UCSD-AML1 (cell line): ENCODE results near the gene DHH.

ENCODE experiments used
- DNase-seq: peaks from one replicate; lab custom pipeline; 2025; ENCODE audit not compliant: unreplicated experiment; lab: John Stamatoyannopoulos, UW

The DHH gene

DNA sequence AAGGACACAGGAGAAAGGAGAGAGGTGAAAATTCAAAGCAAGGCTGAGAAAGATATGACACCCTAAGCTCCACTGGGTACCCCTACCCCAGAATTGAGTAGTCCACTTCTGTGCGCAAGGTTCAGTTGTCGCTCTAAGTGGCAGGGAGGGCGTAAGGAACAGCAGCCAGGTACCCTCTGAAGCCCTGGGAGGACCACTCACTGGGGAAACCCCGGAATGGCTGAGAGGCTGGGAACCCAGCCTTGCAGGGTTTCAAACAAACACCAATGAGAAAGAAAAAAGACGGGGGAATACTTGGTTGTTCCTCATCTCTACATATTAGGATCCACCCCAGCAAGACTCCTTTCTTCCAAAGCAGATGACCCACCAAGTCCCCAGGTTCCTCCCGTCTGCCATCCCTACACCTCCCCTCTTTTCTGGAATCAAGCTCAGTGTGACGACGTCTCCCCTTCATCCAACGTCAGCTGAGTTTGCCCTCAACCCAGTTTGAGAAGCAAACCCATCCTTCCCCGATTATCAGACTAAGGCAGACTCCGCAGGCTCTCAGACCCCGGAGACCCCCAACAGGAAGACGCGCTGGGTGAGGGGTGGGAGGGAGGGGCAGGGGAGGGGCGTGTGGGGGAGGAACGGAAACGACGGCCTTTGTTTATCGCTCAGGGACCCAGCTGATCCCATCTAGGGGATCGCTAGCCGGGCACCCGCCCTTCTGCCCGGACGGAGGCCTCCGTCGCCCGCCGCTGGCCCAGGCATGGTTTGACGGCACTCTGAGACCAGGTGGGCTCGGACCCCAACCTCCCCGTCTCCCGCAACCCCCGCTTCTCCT, 15.3 kb upstream of the DHH start:
- no peak for DNase-seq

DNA sequence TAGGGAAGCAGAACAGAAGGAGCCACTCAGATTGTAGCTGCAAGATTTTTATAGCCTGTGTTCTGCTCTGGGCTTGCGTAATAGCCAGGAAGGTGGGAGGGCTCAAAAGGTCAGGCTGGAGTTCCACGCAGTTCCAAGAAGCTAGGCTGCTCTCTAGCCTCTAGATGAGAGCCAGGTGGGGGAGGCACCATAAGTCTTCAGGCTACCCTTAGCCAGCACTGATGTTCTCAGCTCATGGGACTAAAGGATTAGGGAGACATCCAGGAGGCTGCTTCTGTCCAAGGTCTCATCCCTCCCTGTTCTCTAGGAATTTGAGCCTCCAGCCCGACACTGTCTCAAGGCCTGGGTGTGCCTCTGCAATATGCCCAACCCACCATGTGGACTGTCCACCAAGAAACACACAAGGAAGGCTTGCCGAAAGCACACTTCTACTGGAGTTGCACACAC, 14.4 kb upstream of the DHH start:
- peak; percentile 53 for DNase-seq

- DNase-seq: no peak
These were observed 11.0 kb upstream of the DHH start for GRCh38 chr12:49105504-49106084.

DNA sequence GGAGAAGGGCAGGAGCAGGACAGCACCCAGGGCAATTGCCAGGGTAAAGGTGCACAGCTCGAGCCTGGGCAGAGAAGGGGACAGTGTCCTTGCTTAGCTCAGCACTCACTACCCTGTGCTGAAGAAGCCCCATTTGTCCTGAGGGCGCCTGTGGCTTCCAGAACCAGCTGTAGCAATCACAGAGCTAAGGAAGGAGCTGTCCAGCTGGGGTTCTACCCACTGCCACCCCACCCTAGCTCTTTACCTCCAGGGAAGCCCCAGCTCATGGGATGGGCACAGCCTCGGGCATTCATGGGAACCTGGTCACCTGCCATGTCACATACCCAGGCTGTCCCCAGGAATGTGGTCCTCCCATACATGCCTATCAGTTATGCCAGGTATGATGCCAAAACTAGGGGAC, 10.2 kb upstream of the DHH start:
- no peak for DNase-seq

DNA sequence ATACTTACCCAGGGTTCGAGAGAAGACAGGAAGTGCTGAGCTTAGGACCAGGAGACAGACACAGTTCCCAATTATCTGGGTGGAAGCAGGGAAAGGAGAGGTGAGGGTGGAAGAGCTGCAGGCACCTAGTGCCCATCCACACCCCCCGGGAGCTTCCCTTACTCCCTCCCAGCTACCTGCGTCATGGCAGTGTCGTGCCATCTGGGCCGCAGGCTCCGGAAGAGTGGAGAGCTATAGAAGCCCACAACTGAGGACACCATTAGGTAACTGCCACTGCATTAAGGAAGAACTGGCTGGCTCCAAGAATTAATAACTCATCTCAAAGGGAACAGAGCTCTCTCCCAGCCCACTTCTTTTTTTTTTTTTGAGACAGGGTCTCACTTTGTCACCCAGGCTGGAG, 5.8 kb upstream of the DHH start:
- DNase-seq: no peak

DNA sequence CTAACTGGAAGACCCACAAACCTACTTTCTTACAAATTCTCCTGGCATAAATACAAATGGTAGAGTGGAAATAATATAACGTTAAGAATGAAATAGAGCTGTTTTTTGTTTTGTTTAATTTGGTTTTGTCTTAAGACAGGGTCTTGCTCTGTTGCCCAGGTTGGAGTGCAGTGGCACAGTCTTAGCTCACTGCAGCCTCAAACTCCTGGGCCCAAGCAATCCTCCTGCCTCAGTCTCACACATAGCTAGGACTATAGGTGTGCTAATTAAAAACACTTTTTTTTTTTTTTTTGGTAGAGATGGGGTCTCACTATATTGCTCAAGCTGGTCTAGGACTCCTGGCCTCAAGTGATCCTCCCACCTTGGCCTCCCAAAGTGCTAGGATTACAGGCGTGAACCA, 4.1 kb upstream of the DHH start:
- no peak for DNase-seq

DNA sequence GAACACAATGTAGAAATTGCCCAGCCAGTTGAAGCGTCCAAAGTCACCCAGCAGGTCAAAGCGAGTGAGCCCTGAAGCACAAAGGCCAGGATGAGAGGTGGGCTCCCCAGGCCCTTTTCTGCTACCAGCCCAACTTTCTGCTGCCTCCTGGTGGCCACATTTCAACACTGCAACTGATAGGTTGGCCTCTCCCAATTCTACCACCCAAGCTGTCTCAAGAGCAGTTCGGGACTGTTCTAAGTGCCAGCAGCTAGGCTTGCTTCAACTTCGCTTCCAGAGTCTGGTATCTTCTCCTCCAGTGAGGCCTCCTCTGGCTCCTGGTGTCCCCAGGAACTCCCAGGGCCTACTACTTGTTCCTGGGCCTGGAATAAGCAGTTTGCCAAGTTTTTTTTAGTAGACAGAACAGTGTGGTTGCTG, 3.4 kb upstream of the DHH start:
- DNase-seq: peak; percentile 52

DNA sequence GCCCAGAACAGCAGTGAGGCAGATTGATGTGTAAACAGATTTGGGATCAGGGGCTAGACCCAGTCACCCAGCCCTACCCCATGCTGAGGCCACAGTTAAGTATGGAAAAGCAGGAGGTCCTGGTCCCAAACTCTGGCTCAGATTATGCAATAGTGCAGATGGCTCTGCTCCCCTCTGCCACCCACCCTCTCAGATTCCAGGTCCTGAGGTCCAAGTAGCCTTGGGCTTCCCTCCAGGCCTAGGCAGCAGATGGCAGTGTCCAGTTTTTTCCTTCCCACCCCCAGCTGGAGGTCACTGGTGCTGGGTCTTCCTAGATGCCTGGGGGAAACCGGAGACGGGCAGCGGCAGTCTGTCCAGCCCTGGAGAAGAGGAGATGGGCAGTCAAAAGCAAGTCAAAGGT, 2.8 kb upstream of the DHH start:
- no peak for DNase-seq

DNA sequence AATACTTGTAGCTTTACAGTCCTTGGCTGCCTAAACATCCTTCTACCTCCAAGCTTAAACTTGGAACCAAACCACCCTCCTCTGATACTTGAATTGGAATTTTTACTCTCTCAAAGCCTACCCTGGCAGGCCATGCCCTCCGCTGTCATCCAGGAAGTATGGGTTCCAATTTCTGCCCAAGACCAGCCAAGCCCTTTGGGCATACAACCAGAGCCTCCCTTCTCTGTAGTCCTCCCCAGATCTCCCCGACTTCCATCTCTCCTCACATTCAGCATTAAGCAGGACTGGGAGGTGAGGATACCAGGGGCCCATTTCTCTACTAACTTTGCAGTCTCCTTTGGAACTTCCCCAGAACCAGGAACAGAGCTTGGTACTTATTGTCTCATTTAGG, 369 bp upstream of the DHH start:
- DNase-seq: no peak

- DNase-seq: no peak
These were observed 825 bp downstream of the DHH start for GRCh38 chr12:49093792-49094159.

DNA sequence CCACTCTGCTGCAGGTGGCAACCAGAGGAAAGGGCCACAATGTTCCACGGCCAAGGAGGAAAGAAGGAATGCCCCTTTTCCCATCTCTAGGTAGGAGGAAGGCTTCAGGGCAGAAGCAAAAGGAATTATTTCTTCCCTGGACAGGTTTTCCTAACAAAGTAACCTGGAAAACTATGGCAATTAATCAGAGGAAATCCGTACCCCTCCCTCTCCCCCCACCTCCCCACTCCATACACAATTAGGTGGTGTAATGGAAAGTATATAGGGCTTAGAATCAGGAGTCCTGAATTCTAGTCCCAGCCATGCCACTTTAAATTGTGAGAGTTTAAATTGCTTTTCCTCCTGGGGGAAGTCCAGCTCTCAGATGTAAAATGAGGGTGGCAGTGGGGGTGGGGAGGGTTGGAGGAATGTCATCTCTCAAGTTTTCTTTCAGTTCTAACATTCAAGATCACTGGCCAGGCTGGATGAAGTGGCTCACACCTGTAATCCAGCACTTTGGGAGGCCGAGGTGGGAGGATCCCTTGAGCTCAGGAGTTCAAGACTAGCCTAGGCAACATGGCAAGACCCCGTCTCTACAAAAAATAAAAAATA, 1.7 kb downstream of the DHH start:
- DNase-seq: no peak

GRCh38 chr12:49092086-49092815, 2.4 kb downstream of the DHH start:
- peak; percentile 60 for DNase-seq

DNA sequence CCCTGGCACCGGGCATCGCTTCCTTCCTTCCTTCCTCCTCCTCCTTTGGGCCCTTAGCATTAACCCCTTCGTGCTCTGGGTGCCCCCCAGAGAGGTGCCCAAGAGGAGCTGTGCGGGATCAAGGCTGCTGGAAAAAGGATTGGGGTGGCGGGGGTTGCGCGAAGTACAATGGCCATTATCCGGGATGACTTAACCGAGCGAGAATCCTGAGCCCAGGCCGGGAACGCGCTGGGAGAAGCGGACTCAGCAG, 2.8 kb downstream of the DHH start:
- no peak for DNase-seq

DNA sequence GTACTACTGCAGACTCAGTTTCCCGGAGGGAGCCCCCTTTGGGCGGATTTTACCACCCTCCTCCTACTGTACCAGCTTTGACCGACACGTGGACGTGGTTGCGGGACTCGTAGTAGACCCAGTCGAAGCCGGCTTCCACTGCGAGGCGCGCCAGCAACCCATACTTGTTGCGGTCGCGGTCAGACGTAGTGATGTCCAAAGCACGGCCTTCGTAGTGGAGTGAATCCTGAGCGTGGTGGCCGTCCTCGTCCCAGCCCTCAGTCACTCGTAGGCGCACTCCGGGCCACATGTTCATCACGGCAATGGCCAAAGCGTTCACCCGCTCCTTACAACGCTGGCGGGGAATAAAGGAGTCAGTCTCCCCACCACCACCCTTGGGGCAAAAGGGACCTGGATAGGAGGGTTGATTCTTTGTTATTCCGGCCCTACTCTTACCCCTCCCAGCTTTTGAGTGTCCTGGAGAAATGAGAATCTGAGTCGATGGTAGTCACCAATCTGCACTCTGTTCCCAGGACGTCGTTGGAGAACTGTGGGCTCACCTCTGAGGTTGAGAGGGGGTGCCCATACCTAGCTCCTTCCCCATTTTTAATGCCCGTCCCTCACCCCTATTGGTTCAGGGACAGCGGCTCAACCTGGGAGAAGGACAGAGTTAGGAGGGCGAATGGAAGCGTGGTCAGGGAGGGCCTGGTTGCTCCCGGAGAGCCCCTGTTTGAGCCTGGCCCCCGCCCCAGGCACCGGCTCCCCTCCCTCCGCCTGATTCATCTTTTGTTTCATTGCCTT, 3.4 kb downstream of the DHH start:
- DNase-seq: no peak

DNA sequence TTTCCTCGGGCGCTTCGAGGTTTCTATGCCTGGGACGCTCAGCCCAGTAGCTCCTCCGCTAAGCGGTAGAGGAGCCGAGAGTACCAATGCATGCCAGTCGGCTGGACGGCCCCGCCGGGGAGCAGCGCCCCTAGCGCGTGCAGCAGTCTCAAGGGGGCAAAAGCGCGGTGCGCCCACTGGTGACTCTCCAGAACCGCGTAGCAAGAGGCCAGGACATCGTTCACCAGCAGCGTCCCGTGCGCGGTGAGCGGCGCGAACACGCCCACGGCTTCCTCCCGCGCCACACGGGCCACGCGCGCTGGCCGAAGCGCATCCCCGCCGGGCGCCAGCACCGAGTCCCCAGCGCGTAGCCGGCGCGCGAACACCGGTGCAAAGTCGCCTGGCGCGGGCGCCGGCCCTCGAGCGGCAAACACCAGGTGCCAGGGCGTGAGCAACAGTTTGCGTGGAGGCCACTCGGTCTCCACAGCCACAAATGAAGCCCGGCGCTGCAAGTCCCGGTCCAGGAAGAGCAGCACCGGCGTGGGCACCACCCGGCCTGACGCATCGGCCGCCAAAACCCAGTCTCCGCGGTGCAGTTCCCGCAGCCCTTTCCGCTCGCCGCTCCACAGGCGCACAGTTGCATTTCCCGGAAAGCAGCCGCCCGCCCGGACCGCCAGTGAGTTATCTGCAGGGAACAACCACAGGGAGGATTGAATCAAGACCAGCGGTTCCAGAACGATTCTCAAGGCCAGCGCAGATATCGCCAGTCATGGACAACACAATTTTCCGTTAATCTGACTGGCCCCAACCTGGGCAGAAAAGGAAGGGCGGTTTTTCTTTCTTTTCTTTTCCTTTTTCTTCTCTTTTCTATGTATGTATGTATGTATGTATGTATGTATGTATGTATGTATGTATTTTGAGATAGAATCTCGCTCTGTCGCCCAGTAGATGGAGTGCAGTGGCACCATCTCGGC, 4.5 kb downstream of the DHH start:
- DNase-seq: peak; percentile 69

DNA sequence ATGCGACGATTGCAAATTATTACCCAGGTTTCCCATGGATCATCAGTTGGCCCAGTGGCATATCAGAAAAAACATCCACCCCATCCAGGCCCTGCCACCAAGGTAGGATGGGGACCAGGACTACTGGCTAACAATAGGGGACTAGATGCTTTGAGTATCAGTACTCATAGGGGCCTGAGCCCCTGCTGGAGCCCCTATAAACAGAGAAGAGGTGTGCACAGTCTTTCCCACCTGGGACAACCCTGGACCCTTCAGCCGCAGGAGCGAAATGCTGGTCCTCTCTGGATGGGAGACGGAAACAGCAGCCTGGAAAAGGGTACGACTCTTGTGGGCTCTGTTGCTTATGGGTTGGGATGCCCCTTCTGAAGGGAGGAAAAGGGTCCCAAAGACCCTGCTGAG, 5.7 kb downstream of the DHH start:
- no peak for DNase-seq

- peak; percentile 65 for DNase-seq
These were observed 6.3 kb downstream of the DHH start for GRCh38 chr12:49088150-49088931.

DNA sequence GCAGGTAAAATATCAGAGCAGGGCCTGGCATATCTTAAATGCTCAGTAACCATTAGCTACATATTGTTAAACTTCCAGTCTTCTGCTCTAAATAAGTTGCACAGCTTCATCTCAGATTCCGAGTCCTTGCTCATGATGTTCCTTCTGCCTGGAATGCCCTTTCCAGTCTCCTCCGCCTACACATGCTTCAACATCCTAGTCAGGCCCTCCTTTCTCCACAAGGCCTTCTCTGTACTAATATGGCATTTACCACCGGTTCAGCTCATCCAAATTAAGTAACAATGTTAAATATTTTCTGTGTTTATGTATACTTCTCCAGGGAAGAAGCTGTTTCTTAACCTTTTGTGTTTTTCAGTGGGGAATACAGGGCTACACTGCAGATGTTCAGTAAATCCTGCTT, 8.5 kb downstream of the DHH start:
- DNase-seq: no peak

DNA sequence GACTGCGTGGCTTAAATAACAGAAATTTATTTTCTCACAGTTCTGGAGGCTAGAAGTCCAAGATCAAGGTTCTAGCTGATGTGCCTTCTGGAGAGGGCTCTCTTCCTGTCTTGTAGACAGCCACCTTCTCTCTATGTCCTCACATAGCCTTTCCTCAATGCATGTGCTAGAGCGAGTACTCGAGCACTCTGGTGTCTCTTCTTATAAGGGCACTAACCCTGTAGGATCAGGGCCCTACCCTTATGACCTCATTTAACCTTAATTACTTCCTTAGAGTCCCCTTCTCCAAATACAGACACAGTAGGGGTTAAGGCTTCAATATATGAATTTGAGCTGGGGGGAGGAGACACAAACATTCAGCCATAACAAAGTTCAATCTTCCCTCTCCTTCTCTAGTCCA, 10.2 kb downstream of the DHH start:
- no peak for DNase-seq
